Ammon's horn (tissue), 1 donor: ENCODE results near the gene POLR1B.
"Not testable (repeated sequence)": the region's sequence is repeated elsewhere in the genome, so short reads cannot be mapped to it uniquely, and the experiment has no call there.

Experiments used
- DNase-seq: peaks from one replicate; pipeline ENCODE4 v3.0.0-alpha.2; 2016; ENCODE audit warnings: low spot score

Gene POLR1B

GRCh38 chr2:112542123-112542983 lies at the start of gene POLR1B:
Gene POLR1B (plus strand): TSS chr2:112542465. CDS start chr2:112542495, 30 bp downstream.
- peak; percentile 90 for DNase-seq

- DNase-seq: no peak
Observed at GRCh38 chr2:112493048-112493447, 49.2 kb upstream of the POLR1B start.

- no peak for DNase-seq
Observed at GRCh38 chr2:112493858-112494648, 48.2 kb upstream of the POLR1B start.

GRCh38 chr2:112494828-112495227 lies 47.4 kb upstream of the POLR1B start:
- DNase-seq: no peak

GRCh38 chr2:112495878-112496277 lies 46.4 kb upstream of the POLR1B start:
- DNase-seq: not testable (repeated sequence)

- peak; percentile 53 for DNase-seq
Observed at GRCh38 chr2:112500850-112501484, 41.3 kb upstream of the POLR1B start.

GRCh38 chr2:112509239-112509998 lies 32.8 kb upstream of the POLR1B start:
- DNase-seq: not testable (repeated sequence)

- DNase-seq: no peak
Observed at GRCh38 chr2:112516801-112517200, 25.5 kb upstream of the POLR1B start.

GRCh38 chr2:112518807-112519206 lies 23.5 kb upstream of the POLR1B start:
- no peak for DNase-seq

- DNase-seq: no peak
Observed at GRCh38 chr2:112519506-112519905, 22.8 kb upstream of the POLR1B start.

GRCh38 chr2:112520234-112520783 lies 22.0 kb upstream of the POLR1B start:
- no peak for DNase-seq

- no peak for DNase-seq
Observed at GRCh38 chr2:112523291-112523777, 18.9 kb upstream of the POLR1B start.

GRCh38 chr2:112524276-112524675 lies 18.0 kb upstream of the POLR1B start:
- DNase-seq: not testable (repeated sequence)

- DNase-seq: no peak
Observed at GRCh38 chr2:112528541-112528940, 13.7 kb upstream of the POLR1B start.

- peak; percentile 58 for DNase-seq
Observed at GRCh38 chr2:112529757-112530156, 12.5 kb upstream of the POLR1B start.

GRCh38 chr2:112530728-112531127 lies 11.5 kb upstream of the POLR1B start:
- no peak for DNase-seq

- no peak for DNase-seq
Observed at GRCh38 chr2:112534826-112535225, 7.4 kb upstream of the POLR1B start.

GRCh38 chr2:112536665-112537064 lies 5.6 kb upstream of the POLR1B start:
- not testable (repeated sequence) for DNase-seq

GRCh38 chr2:112539306-112539705 lies 3.0 kb upstream of the POLR1B start:
- no peak for DNase-seq

- no peak for DNase-seq
Observed at GRCh38 chr2:112540906-112541305, 1.4 kb upstream of the POLR1B start.
